Stimulated activated CD4-positive, alpha-beta T cell treated with anti-CD3 and anti-CD28 coated beads, TNF-alpha, amount 100 ng/mL, for 1 hour (primary cell): Measurements from ENCODE around the gene BABAM1.

Experiments
- DNase-seq, 3 donors: peaks; one replicate each; pipeline ENCODE4 v3.0.0-alpha.2; 2020; ENCODE audit warnings: low read depth in 3 of 3, low spot score in 1 of 3

The BABAM1 gene

GRCh38 chr19:17321655-17322489, 54.6 kb downstream of the BABAM1 start:
- DNase-seq: no peak

- DNase-seq: no peak
Measured at GRCh38 chr19:17322854-17323253, 55.6 kb downstream of the BABAM1 start.

- no peak for DNase-seq
Measured at GRCh38 chr19:17323300-17323963, 56.2 kb downstream of the BABAM1 start.

- no peak for DNase-seq
Measured at GRCh38 chr19:17323964-17324332, 56.7 kb downstream of the BABAM1 start.

GRCh38 chr19:17324357-17325114, 57.3 kb downstream of the BABAM1 start:
- no peak for DNase-seq

GRCh38 chr19:17325133-17325532, 57.9 kb downstream of the BABAM1 start:
- DNase-seq: no peak

GRCh38 chr19:17325881-17326594, 58.8 kb downstream of the BABAM1 start:
- no peak for DNase-seq

- DNase-seq: no peak
Measured at GRCh38 chr19:17326595-17326966, 59.3 kb downstream of the BABAM1 start.

GRCh38 chr19:17327068-17327653, 59.9 kb downstream of the BABAM1 start:
- no peak for DNase-seq

- peak in 1 of 3 donors; percentile 51 for DNase-seq
Measured at GRCh38 chr19:17327654-17328516, 60.6 kb downstream of the BABAM1 start.
